ENCODE results near the gene IER5L.

DNA sequence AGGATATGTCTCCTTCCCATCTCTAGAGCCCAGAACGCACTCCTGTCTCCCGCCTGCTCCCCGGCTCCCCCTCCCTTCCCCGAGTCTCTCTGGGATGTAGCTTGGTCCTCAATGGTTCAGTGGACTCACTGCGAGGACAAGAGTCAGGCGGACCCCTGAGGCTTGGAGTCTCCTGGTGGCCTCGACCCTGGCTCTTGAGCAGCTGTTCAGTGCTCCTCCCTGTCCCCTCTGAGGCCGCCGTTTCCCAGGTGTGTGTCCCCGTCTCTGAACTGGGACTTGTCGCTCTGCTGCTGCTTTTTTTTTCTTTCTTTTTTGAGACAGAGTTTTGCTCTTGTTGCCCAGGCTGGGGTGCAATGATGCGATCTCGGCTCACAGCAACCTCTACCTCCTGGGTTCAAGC is 44.8 kb upstream of the IER5L start:
- TF ChIP-seq, protein P1, sequence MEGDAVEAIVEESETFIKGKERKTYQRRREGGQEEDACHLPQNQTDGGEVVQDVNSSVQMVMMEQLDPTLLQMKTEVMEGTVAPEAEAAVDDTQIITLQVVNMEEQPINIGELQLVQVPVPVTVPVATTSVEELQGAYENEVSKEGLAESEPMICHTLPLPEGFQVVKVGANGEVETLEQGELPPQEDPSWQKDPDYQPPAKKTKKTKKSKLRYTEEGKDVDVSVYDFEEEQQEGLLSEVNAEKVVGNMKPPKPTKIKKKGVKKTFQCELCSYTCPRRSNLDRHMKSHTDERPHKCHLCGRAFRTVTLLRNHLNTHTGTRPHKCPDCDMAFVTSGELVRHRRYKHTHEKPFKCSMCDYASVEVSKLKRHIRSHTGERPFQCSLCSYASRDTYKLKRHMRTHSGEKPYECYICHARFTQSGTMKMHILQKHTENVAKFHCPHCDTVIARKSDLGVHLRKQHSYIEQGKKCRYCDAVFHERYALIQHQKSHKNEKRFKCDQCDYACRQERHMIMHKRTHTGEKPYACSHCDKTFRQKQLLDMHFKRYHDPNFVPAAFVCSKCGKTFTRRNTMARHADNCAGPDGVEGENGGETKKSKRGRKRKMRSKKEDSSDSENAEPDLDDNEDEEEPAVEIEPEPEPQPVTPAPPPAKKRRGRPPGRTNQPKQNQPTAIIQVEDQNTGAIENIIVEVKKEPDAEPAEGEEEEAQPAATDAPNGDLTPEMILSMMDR (IDR thresholded peaks at IDR 0.05; ENCODE audit: poor library complexity) = no peak
- TF ChIP-seq EZH2 (IDR thresholded peaks at IDR 0.05; ENCODE audit: borderline replicate concordance) = no peak
- TF ChIP-seq EZH2phosphoT487 (IDR thresholded peaks at IDR 0.05; ENCODE audit: low read depth, severe bottlenecking, unreplicated experiment) = no peak
